ENCODE measurements around the gene MALT1.

Gene MALT1

DNA sequence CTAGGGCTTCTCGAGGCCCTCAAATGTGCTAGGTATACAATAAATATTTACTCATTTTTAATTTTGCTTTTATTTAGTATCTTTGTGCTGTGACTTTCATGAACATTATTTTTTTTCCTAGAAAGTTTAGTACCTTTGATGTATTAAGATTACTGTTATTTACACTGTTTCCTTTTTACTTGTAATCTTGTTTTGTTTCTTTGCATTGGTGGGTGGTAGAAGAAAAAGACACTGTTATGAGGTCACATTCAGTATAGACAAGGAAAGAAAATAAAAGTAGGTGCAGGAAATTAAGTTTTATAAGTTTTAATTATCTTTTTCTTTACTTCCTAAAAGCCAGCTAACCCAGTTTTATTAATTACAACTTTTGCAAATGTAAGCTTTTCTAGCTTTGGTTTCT, 23.0 kb downstream of the MALT1 start:
- DNase-seq, result no peak

DNA sequence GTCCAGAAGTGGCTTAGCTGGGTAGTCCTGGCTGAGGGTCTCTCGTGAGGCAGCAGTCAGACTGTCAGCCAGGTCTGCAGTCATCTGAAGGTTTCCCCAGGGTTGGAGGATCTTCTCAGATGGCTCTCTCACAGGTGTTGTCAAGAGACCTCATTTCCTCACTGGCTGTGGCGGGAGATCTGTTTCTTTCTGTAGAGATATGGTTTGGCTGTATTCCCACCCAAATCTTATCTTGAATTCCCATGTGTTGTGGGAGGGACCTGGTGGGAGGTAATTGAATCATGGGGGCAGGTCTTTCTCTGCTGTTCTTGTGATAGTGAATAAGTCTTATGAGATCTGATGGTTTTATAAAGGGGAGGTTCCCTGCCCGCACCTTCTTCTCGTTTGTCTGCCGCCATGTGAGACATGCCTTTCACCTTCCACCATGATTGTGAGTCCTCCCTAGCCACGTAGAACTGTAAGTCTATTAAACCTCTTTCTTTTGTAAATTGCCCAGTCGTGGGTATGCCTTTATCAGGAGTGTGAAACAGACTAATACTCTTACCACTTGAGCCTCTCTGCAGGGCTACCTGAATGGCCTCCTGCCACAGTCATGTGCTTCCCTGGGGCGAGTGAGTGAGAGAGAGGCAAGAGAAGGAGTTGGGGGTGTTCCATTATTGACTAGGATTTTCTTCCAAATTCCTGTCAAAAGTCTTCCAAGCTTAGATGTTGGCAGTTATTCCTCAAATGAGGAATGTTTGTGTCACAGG, 23.6 kb downstream of the MALT1 start:
- no peak for DNase-seq

DNA sequence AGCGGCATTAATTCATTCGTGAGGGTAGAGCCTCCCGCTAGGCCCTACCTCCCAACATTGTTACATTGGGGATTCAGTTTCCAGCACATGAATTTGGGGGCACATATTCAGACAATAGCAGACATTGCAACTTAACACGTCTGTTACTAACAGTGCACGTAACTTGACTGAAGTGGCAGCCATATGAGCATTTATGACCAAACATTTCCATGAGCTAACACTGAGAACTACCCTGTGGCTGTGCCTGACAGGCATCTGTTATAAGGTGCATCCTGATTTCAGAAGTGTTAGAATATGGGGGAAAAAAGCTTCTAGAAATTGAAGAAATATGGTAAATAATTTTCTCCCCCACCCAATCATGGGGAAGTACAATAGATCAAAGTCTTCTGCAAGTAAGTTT, 24.5 kb downstream of the MALT1 start:
- DNase-seq, result peak; percentile 62

DNA sequence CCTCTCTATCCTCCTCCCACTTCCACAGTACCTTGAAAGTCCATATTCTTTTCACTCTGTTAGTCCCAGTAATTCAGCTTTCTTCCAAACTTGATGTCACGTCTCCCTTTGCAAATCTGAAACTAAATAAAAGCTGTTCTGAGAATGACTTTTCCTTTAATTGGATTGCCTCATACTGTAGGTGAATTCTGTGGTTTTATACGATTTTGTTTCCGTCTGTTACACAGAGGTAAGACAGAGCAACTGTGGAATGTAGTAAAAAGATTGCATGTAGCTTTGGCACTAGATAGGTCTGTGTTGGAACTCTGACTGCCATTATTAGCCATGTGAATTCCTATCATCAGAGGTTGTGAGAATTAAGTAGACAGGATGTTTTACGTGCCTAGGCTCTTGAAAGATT, 25.9 kb downstream of the MALT1 start:
- DNase-seq, result peak; percentile 56

DNA sequence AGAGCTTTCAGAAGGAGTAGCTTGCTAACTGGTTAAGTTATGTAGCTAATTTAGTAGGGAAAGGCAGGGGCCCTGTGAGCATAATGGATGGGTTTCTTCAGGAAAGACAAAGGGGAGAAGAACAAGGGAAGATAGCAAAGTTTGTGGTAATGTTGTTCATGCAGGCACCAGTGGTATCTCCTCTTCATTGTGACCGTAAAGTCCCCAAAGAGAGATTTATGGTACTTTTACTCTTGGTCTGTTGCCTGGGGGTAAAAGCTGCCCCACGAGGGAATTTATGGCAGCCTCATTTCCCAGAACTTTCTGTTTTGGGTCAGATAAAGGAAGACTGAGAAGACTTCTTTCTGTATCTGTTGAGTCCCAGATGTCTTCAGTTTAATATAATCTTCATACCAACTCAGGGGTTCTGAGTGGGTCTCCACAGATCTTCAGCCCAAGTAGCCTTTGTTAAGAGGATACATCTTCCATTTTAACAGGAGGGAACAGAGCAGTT, 27.5 kb downstream of the MALT1 start:
- DNase-seq, result no peak

DNA sequence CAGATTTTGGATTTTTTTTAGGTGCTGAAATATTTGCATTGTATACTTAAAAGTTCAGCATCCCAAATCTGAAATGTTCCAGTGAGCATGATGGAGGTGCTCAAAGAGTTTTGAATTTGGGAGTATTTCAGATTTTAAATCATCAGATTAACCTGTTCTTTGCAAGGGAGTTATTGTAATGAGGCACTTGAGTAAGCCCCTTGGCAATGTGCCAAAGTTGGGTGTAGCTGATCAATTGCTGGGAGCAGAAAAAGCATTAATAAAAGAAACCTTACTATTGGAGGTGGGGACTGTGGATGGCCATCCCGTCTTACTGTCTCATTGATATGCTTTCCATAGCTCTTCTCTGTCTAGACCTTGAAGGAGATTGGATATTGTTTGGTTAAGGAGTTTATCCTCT, 28.3 kb downstream of the MALT1 start:
- DNase-seq, result no peak

DNA sequence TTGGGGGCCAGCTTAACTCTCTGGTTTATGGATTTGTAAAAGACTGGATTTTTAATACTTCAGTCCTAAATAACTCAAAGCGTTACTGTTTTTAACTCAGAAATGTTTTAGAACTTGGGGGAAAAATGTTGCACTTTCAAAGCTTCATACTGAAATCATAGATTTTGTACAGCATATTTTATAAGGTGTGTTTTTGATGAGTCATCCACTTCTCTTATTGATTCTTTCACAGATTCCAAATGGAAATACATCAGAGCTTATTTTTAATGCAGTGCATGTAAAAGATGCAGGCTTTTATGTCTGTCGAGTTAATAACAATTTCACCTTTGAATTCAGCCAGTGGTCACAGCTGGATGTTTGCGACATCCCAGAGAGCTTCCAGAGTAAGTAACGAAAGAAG, 28.9 kb downstream of the MALT1 start:
- no peak for DNase-seq

DNA sequence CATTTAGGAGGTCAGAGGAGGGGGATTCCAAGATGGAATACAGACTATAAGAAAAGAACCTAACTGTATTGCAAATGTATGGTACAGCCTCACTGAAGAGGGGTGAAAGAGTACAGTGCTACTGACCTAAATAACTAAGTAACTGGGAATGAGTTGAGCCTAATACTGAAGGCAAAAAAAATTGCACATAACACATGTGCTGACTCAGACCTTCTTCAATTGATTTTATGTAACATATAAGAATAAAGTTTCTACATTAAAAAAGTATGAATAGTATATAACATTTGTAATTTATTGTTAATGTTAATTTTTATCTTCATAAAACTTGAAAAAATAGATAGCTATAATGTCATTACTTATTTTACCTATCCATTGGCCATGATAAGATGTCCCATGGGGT, 41.7 kb downstream of the MALT1 start:
- DNase-seq, result no peak

DNA sequence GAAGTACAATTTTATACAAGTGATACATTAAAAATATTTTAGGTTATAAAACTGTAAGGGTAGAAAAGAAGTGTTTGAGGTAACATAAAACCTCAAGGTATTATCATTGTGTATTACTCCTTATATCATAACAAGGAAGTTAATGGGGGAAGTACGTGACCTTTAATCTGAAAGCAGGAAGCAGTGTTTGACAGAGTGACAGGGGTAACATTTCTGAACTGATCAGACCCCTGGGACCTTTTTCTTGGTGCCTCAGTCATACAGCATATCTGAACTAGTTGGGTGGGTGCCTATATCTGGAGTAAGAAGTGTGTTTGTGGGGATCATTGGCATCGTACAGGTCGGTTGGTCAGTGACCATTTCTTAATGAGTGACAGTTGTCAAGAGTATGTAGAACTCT, 43.0 kb downstream of the MALT1 start:
- DNase-seq, result no peak

DNA sequence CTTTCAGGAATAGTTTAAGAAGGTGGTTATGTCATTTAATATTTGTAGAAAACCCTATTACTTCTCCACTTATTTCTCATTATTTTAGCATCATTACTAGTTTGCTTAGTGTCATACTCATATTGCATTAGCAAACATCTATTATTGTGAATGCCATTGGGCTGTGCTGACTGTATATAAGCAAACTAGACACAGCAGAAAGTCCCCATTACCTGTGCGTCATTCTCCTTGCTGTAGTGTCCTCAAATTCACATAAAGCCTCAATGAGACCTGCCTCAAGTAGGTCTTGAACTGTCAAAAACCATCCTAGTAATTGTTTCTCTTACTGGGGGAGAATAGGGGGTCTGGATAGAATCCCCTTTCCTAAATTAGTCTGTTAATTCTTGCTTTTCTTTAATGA, 43.6 kb downstream of the MALT1 start:
- DNase-seq, result no peak

DNA sequence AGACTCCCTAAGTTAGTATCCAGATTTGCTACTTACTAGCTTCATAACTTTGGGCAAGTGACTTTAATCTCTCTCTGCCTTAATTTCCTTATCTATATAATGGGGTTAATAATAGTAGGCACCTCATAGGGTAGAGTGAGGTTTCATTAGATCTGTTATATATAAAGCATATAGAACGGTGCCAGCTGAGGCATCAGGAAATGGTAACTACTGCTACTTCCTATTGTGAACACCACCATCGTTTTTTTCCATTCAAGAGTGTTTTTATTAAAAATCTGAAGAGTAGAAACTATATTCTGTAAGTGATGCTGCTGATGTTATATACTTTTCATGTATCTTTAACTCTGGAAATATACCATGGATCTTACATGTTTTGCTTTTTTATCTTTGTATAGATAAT, 44.3 kb downstream of the MALT1 start:
- no peak for DNase-seq

DNA sequence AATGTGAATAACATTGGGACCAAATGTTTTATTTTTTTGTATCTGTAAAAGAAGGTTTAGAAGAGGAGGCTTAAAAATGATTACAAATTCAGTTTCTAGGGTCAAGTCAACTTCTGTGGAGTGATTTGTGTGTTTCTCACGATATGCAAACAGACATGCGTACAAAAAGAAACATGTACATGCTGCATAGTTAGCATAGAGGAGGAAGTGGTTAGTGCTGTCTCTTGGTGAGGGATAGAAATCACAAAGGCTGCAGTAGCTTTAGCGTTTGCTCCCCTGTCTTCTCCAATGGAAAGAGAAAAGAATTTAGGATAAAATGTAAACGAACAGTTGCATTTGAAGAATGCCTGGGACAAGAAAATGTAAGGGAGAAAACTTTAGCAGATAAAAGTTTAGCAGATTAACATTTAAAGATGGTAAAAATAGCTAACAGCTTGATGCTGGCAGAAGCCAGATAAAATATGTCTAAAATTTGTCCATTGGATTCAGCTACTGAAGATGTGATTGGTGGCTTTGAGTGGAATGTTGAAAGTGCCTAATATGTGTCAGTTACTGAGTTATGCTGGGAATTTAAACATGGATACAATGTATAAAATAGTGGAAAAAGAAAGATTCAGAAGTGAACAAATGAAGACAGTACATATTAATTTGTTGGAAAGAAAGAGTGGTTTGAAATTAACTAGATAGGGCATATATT, 44.9 kb downstream of the MALT1 start:
- DNase-seq, result peak; percentile 48

DNA sequence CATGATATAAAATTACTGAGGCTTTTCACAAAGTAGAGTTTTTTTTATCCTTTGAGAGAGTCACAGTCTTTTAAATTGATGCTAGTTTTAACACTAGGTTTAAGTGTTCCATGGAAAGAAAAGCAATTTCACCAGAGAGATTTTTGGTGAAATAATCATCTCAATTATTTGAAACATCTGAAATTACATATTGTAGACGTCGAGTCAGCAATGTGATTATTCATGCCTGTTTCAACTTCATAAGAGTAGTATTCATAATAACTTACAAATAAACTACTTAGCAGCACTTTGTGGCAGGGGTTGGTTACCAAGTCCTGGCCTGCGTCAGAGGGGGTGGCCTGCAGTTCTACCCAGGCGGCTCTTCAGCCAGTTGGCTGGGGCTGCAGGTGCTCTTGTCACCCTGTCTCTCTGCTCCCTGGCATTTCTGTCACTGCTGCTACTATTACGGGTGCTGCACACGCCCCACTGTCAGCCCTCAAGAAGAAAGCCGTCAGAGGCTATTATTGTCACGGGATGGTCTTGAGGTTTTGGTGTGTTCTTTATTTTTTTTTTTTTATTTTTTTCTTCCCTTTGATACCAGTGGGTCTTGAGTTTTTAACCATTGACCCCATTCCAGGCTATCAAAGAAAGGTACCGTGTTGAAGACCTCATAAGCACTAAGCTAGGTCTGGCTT, 50.4 kb downstream of the MALT1 start:
- no peak for DNase-seq

DNA sequence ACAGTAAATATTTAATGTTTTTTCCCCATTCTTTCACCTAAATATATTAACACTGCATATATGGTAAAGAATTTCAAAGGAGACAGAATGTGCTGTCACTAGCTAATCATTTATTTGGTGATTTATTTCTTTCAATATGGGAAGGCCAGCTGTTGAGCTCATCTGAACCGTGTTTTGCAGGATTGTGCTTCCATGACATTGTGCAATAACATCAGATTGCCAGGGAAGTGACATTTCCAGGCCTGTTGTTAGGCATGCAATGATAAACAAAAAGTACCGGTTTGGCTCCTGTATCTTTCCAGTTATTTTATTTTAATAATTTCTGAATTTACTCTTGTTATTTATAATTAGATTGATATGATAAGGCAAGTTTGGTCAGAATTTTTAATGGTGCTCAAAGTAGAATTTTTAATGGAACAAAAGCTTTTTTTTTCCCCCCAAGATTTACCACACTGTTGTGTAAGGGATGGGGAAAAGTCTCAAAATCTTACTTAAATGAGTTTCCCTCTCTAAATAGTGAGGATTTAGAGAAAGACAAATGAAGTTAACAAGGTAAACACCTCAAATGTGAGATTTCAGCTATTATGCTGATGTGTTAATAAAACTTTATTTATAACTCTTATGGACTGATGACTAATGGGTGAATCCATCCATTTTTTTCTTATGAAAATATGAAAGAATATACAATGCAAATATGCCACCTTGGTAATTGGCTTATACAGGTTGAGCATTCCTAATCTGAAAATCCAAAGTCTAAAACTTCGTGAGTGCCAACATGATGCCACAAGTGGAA, 52.7 kb downstream of the MALT1 start:
- DNase-seq, result no peak

DNA sequence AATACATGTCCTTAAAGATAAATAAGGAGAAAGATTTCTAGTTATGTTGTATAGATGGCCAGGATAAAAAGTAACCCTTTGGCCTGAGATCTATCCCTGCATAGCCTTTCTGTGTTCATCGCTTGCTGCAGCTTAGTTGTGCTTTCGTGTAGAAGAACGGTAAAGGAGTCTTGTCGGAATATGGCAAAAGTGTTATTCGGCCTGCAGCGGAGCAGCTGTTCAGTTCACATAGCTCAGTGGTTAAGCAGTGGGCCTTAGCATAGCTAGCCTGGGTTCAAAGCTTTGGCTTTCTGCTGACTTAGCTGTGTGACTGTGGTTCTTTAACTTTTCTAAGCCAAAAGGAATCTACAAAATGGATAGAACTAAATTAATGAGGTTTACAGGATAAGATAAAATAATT, 55.4 kb downstream of the MALT1 start:
- no peak for DNase-seq

DNA sequence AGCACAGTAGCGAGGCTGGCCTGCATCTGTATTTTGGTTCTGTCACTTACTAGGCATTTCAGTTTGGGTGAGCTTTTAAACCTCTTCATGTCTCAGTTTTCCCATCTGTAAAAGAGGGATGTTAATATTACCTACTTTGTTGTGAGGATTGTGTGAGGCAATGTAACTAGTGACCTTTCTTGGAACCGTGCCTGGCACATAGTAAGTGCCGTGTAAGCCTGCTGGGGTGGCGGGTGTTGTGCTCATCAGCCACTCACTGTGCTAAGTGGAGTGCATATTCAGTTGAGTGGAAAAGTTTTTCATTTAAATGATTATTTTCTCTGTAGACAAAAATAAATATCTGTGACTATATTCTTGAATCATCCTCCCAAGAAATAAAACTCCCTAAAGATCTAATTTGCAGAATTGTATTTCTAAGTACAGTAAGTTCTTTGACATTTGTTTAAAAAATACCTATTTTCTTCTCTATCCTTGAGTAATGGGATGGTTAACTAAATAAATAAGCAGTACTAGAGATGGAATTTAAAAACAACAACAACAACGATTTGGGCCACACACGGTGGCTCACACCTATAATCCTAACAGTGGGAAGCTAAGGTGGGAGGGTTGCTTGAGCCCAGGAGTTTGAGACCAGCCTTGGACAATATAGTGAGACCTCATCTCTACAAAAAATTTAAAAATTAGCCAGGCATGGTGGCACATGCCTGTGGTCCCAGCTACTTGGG, 56.7 kb downstream of the MALT1 start:
- DNase-seq, result no peak

DNA sequence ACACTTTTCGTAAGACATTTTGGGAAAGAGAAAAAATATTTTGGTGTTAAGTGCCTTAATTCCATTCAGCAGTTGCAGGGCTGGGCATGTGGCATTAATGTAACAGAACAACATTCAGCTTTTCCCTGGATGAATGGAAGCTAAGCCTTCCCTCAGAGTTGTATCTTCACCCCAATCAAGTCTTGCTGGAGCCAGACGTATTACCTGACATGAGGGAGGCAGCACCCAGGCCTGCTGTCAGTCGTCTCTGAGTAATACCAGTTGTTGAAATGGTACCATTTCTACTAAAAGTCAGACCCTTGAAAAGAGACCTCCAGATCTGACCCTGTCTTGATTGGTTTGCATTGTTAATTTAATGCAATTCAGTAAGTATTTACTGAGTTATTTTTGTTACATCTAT, 57.5 kb downstream of the MALT1 start:
- DNase-seq, result no peak

DNA sequence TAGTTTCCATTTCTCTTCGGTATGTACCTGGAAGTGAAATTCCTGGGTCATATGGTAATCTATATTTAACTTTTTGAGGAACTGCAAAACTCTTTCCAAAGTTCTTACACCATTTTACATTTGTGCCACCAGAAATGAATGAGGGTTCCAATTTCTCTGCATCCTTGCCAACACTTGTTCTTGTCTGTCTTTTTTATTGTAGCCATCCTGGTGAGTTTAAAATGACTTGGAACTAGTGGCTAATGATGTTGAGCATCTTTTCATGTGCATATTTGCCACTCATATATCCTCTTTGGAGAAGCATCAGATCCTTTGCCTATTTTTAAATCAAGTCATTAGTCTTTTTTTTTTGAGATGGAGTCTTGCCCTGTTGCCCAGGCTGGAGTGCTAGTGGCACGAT, 59.4 kb downstream of the MALT1 start:
- DNase-seq, result no peak

DNA sequence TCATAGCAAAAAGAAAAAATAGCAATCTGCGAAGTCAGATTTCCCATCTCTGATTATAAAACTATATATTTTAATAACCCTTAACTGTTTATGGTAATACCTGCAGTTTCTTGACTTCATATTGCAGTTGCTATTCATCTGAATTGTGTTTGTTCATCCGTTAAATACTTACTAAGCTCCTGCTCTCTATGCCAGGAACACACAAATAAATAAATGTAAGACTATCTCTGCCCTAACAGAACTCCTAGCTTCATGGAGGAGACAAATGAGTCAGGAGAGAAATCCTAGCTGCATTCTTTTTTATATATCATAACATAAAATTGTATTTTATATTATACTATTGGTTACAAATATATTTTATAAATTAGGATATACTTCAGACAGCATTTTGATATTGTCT, 61.2 kb downstream of the MALT1 start:
- DNase-seq, result no peak

DNA sequence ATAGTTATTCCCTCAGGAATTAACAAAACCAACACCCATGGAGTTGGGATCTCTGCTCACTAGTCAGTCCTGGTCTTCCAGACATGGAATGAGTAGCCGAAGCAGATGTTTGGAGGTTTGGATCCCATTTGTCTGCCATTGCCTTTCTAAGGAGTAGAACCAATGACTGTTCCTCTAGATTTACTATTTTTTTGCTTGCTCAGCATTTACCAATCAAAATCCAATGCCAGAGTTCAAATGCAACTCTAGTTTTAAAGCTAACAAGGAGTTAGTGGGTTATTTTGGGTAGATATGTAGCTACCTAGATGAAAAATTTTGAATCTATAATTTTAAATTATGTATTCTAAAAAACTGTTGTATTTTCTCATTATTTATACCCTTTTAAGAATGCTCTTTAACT, 62.6 kb downstream of the MALT1 start:
- no peak for DNase-seq

DNA sequence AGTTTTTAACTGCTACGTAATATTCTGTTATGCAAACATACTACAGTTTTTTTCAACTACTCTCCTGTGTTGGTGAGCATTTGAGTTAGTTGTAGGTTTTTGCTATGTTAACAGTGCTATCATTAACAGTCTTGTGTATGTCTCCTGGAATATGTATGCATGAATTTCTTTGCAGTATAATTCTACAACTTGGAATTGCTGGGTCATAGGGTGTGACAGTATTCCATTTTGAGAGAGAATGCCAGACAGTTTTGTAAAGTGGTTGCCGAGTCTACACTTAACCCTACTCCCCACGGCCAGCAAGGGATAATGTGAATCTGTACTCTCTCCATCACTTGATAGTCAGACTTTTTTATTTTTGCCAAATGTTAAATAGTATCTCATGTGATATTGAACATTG, 67.1 kb downstream of the MALT1 start:
- no peak for DNase-seq

DNA sequence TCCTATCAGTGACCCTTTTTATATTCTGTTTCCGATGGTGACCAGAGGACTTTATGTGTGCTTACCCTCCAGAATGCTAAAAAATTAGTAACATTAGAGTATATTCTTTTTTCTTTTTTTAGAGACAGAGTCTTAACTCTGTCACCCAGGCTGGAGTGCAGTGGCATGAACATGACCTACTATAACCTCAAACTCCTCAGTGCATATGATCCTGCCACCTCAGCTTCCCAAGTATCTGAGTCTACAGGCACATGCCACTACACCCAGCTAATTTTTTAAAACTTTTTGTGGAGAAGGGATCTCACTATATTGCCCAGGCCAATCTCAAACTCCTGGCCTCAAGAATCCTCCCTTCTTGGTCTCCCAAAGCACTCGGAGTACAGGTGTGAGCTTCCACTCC, 74.6 kb downstream of the MALT1 start:
- DNase-seq, result no peak

All from activated CD4-positive, alpha-beta T cell treated with anti-CD3 and anti-CD28 coated beads, Interleukin-2, amount 50 U/mL, for 16 hours (primary cell).